GM12874 (cell line): ENCODE results near the gene UIMC1.

Experiments
- CTCF ChIP-seq: IDR thresholded peaks from 2 replicates; pipeline ENCODE4 v1.5.1; 2011; ENCODE audit warnings: low read depth, mild to moderate bottlenecking, control low read depth, low read length, moderate library complexity; ENCODE audit not compliant: insufficient read depth

The UIMC1 gene

GRCh38 chr5:176944268-176944667, 62.3 kb downstream of the UIMC1 start:
- no peak for TF ChIP-seq CTCF

- TF ChIP-seq CTCF: no peak
Observed at GRCh38 chr5:176943816-176944215, 62.8 kb downstream of the UIMC1 start.

GRCh38 chr5:176941951-176942350, 64.6 kb downstream of the UIMC1 start:
- no peak for TF ChIP-seq CTCF

- TF ChIP-seq CTCF: no peak
Observed at GRCh38 chr5:176938472-176938871, 68.1 kb downstream of the UIMC1 start.

- no peak for TF ChIP-seq CTCF
Observed at GRCh38 chr5:176935017-176935416, 71.6 kb downstream of the UIMC1 start.

- no peak for TF ChIP-seq CTCF
Observed at GRCh38 chr5:176934309-176934930, 72.2 kb downstream of the UIMC1 start.

GRCh38 chr5:176929654-176930053, 76.9 kb downstream of the UIMC1 start:
- TF ChIP-seq CTCF: no peak
